WERI-Rb-1 (cell line): ENCODE measurements around the gene CCDC154.
"Not testable (repeated sequence)": the region's sequence is repeated elsewhere in the genome, so short reads cannot be mapped to it uniquely, and the experiment has no call there.

Experiments used
- DNase-seq: peaks from one replicate; pipeline ENCODE4 v3.0.0-alpha.2; 2020
- H3K27ac ChIP-seq: fragments of 250-450 bp; sonication (Bioruptor Pico); 2 replicates; pipeline ENCODE4 v1.5.1; 2020; ENCODE audit warnings: mild to moderate bottlenecking, moderate library complexity
- H3K27me3 ChIP-seq: fragments of 250-450 bp; sonication (Bioruptor Pico); 2 replicates; pipeline ENCODE4 v1.5.1; 2021; ENCODE audit warnings: mild to moderate bottlenecking, low read depth, moderate library complexity; ENCODE audit not compliant: insufficient read depth, severe bottlenecking
- H3K36me3 ChIP-seq: fragments of 250-450 bp; sonication (Bioruptor Pico); 2 replicates; pipeline ENCODE4 v1.5.1; 2020; ENCODE audit warnings: mild to moderate bottlenecking, moderate library complexity
- H3K4me3 ChIP-seq: 2 replicates; pipeline ENCODE4 v1.5.1; 2011; ENCODE audit warnings: low read depth, mild to moderate bottlenecking, control low read depth, low read length
- H3K9me3 ChIP-seq: fragments of 250-450 bp; sonication (Bioruptor Pico); 2 replicates; pipeline ENCODE4 v1.5.1; 2021; ENCODE audit warnings: mild to moderate bottlenecking, moderate library complexity; ENCODE audit not compliant: severe bottlenecking
- CTCF ChIP-seq: IDR thresholded peaks from 2 replicates; pipeline ENCODE4 v1.5.1; 2011; ENCODE audit warnings: low read depth, mild to moderate bottlenecking, control low read depth, inconsistent platforms, low read length

Gene CCDC154

GRCh38 chr16:1443403-1443973 is 868 bp downstream of the CCDC154 start:
- DNase-seq: no peak
- Histone ChIP-seq H3K27me3 (no peaks in the 10 kb centered on the region), H3K36me3 (peaks cover 10% of the 10 kb centered on the region), H3K9me3 (no peaks in the 10 kb centered on the region), H3K4me3 (no peak overlapping the region), H3K27ac (no peak overlapping the region)
- no peak for TF ChIP-seq CTCF

DNA sequence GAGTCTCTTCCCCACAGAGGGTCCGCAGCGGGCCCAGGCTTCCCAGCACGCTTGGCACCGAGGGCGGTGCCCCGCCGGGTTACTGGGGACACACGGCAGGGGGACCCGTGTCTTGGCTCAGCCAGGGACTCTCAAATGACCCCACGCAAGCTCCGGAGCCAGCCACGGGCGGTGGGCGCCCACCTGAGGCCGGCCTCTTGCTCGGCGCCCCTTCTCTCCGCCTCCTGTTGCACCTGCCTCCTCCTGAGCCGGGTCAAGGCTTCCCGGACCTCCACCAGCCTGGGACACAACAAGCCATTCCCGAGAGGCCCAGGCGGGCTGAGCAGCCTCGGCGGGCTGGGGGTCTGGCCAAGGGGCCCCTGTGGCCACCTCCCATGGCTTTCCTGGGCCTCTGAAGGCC is 1.7 kb downstream of the CCDC154 start:
- Histone ChIP-seq H3K4me3 (no peak overlapping the region), H3K27ac (no peak overlapping the region), H3K36me3 (peaks cover 10% of the 10 kb centered on the region), H3K27me3 (no peaks in the 10 kb centered on the region), H3K9me3 (no peaks in the 10 kb centered on the region)
- no peak for TF ChIP-seq CTCF
- DNase-seq: no peak

- Histone ChIP-seq H3K27me3 (no peaks in the 10 kb centered on the region), H3K27ac (no peak overlapping the region), H3K9me3 (no peaks in the 10 kb centered on the region), H3K36me3 (peaks cover 5% of the 10 kb centered on the region), H3K4me3 (no peak overlapping the region)
- no peak for TF ChIP-seq CTCF
- DNase-seq: no peak
Measured at GRCh38 chr16:1441391-1441829, 2.9 kb downstream of the CCDC154 start.

- not testable (repeated sequence) for H3K9me3 ChIP-seq, H3K36me3 ChIP-seq, H3K27ac ChIP-seq, H3K4me3 ChIP-seq, DNase-seq, H3K27me3 ChIP-seq
Measured at GRCh38 chr16:1439699-1440074, 4.7 kb downstream of the CCDC154 start.

- Histone ChIP-seq H3K27me3 (no peaks in the 10 kb centered on the region), H3K27ac (no peak overlapping the region)
- TF ChIP-seq CTCF: no peak
Measured at GRCh38 chr16:1439058-1439698, 5.2 kb downstream of the CCDC154 start.

DNA sequence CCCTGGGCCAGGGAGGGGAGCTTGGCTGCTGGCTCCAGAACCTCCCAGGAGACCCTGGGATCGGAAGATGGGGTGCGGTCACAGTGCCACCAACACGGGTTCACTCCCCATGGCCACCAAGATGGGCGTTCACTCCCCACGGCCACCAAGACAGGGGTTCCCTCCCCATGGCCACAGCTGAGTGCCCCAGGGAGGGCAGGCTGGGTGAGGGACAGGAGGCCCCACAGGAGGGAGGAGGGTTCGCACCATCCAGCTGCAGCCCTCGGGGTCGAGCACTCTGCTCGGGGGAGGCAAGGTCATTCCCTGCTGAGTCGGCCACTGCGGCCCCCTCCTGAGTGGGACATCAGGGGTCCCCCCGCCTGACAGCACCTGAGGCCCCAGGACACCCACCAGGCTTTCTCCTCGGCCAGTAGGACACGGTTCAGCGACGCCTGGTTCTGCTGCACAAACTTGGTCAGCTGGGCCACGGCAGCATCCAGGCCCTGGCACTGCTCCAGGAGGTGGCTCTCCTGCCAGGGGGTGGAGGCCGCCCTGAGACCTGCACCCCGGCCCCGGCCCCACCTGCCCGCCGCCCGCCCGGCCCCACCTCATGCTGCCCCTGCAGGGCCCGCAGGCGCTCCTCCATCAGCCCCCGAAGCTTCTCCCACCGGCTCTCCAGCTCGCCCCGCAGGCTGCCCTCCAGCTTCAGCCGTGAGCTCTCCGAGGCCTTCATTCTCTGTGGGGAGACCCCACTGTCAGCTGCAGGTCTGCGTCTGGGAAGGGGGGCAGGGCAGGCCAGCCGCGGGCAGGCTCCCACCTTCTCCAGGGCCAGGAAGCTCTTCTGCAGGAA is 5.9 kb downstream of the CCDC154 start:
- Histone ChIP-seq H3K36me3 (no peaks in the 10 kb centered on the region), H3K27ac (no peak overlapping the region), H3K4me3 (no peak overlapping the region), H3K27me3 (no peaks in the 10 kb centered on the region), H3K9me3 (no peaks in the 10 kb centered on the region)
- TF ChIP-seq CTCF: no peak
- DNase-seq: no peak

More at GRCh38 chr16:1439058-1439698, 5.2 kb downstream of the CCDC154 start:
- no peaks in the 10 kb centered on the region for H3K9me3 ChIP-seq
- H3K4me3 ChIP-seq: no peak overlapping the region
- H3K36me3 ChIP-seq: no peaks in the 10 kb centered on the region
- no peak for DNase-seq
